Tibial nerve (tissue), 4 donors: ENCODE results near the gene MCUR1.

Experiments used
- CTCF ChIP-seq, 5 experiments: fragments of 200-600 bp in 3 of 5; fragments of 450-650 bp in 2 of 5; sonication (generic) in 3 of 5; IDR thresholded peaks; one replicate each; pipeline ENCODE4 v1.5.1; 2016 to 2019; ENCODE audit warnings: antibody characterized with exemption in 5 of 5, mild to moderate bottlenecking in 3 of 5, moderate library complexity in 2 of 5
- EP300 ChIP-seq, 2 donors: sonication (generic); formaldehyde crosslinking; IDR thresholded peaks; one replicate each; pipeline ENCODE4 v1.6.1; 2017; ENCODE audit warnings: antibody characterized with exemption in 2 of 2, mild to moderate bottlenecking in 1 of 2
- POLR2A ChIP-seq, 2 donors: fragments of 450-650 bp; IDR thresholded peaks; one replicate each; pipeline ENCODE4 v1.6.1; 2017; ENCODE audit warnings: antibody characterized with exemption in 2 of 2, mild to moderate bottlenecking in 2 of 2, moderate library complexity in 2 of 2

- TF ChIP-seq CTCF (IDR thresholded peaks at IDR 0.05) (no peak), EP300 (IDR thresholded peaks at IDR 0.05) (no peak), POLR2A (IDR thresholded peaks at IDR 0.05) (no peak)
Observed at GRCh38 chr6:13853871-13854270, 39.5 kb upstream of the MCUR1 start.
